A673 (cell line): Measurements from ENCODE around the gene RNFT2.

Experiments used
- CTCF ChIP-seq: fragments of 300-800, 200-600 bp; sonication (generic); conservative IDR thresholded peaks from 2 replicates; pipeline ENCODE4 v1.5.1; 2017; ENCODE audit warnings: low read depth, mild to moderate bottlenecking, antibody characterized with exemption, low read length, moderate library complexity, mixed read lengths
- EZH2 ChIP-seq: fragments of 200-600 bp; sonication (generic); IDR thresholded peaks from 2 replicates; pipeline ENCODE4 v1.6.1; 2017; ENCODE audit warnings: borderline replicate concordance, low read depth, mild to moderate bottlenecking, mixed read lengths, antibody characterized with exemption, low read length; ENCODE audit not compliant: poor library complexity, severe bottlenecking

DNA sequence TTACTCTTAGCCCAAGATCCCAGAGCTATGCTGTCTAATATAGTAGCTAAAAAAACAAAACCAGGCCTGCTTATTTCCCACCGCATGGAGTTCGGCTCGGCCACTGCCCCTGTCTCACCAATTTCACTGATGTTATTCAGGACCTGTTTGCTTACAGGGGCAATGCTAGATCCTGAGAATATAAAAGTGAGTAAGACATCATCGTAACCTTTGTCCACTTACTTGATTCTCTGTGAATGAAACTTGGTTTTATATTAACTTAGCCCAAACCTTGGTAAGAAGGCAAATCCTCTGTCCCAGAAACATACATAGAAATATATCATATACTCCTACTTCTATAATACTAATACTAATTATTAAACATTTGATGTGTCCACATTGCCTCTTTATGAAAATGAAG, 56.6 kb downstream of the RNFT2 start:
- TF ChIP-seq CTCF (no peak), EZH2 (no peak)
